Lower leg skin (tissue), 3 donors: ENCODE results near the gene TTC9C.

ENCODE experiments used
- CTCF ChIP-seq, 3 donors: fragments of 450-650 bp; IDR thresholded peaks; one replicate each; pipeline ENCODE4 v1.5.1; 2016; ENCODE audit warnings: antibody characterized with exemption in 3 of 3, mild to moderate bottlenecking in 3 of 3, moderate library complexity in 2 of 3
- POLR2A ChIP-seq, 2 donors: fragments of 450-650 bp; IDR thresholded peaks; one replicate each; pipeline ENCODE4 v1.6.1; 2016 to 2017; ENCODE audit warnings: antibody characterized with exemption in 2 of 2, mild to moderate bottlenecking in 1 of 2, moderate library complexity in 1 of 2

- TF ChIP-seq POLR2A (IDR thresholded peaks at IDR 0.05), result no peak
- TF ChIP-seq CTCF (IDR thresholded peaks at IDR 0.05), result no peak
These were observed 2.0 kb upstream of the TTC9C start for GRCh38 chr11:62726156-62726914.
